Osteocyte (in vitro differentiated cells): ENCODE results near the gene APOBEC3A. TPM values are rescaled to one million over a fixed set of nuclear protein-coding genes. Genes with fewer than 3 reads are reported as not detected.
A peak's percentile ranks its signal among the peaks of the same experiment; 100 is the strongest.
"Not testable (repeated sequence)": the region's sequence is repeated elsewhere in the genome, so short reads cannot be mapped to it uniquely, and the experiment has no call there.

ENCODE experiments used
- DNase-seq: peaks from one replicate; pipeline ENCODE4 v3.0.0; 2021; ENCODE audit warnings: mixed read lengths; ENCODE audit not compliant: unreplicated experiment; ENCODE audit errors: extremely low spot score
- H3K27ac Mint-ChIP-seq: one replicate; pipeline ENCODE4 v1.8.0; 2021; ENCODE audit warnings: mild to moderate bottlenecking, mixed read lengths; ENCODE audit not compliant: unreplicated experiment
- H3K27me3 Mint-ChIP-seq: one replicate; pipeline ENCODE4 v1.8.0; 2021; ENCODE audit warnings: mixed read lengths; ENCODE audit not compliant: unreplicated experiment
- H3K36me3 Mint-ChIP-seq: one replicate; pipeline ENCODE4 v1.8.0; 2021; ENCODE audit warnings: mixed read lengths; ENCODE audit not compliant: unreplicated experiment
- H3K4me1 Mint-ChIP-seq: one replicate; pipeline ENCODE4 v1.8.0; 2021; ENCODE audit warnings: mixed read lengths; ENCODE audit not compliant: unreplicated experiment
- H3K4me3 Mint-ChIP-seq: one replicate; pipeline ENCODE4 v1.8.0; 2021; ENCODE audit warnings: mild to moderate bottlenecking, moderate library complexity, mixed read lengths; ENCODE audit not compliant: unreplicated experiment
- H3K9me3 Mint-ChIP-seq: one replicate; pipeline ENCODE4 v1.8.0; 2021; ENCODE audit warnings: mixed read lengths; ENCODE audit not compliant: unreplicated experiment
- CTCF ChIP-seq: fragments of 200-600 bp; sonication (generic); IDR thresholded peaks from 2 replicates; pipeline ENCODE4 v1.5.0; 2021; ENCODE audit warnings: antibody characterized with exemption, mild to moderate bottlenecking, moderate library complexity
- total RNA-seq: library from RNA; stranded (reverse); gene quantifications from 2 replicates; pipeline ENCODE4 v1.2.1, GENCODE V29; 2021

APOBEC3A gene
- total RNA-seq, 1 donor from 2014 or later, result not detected

DNA sequence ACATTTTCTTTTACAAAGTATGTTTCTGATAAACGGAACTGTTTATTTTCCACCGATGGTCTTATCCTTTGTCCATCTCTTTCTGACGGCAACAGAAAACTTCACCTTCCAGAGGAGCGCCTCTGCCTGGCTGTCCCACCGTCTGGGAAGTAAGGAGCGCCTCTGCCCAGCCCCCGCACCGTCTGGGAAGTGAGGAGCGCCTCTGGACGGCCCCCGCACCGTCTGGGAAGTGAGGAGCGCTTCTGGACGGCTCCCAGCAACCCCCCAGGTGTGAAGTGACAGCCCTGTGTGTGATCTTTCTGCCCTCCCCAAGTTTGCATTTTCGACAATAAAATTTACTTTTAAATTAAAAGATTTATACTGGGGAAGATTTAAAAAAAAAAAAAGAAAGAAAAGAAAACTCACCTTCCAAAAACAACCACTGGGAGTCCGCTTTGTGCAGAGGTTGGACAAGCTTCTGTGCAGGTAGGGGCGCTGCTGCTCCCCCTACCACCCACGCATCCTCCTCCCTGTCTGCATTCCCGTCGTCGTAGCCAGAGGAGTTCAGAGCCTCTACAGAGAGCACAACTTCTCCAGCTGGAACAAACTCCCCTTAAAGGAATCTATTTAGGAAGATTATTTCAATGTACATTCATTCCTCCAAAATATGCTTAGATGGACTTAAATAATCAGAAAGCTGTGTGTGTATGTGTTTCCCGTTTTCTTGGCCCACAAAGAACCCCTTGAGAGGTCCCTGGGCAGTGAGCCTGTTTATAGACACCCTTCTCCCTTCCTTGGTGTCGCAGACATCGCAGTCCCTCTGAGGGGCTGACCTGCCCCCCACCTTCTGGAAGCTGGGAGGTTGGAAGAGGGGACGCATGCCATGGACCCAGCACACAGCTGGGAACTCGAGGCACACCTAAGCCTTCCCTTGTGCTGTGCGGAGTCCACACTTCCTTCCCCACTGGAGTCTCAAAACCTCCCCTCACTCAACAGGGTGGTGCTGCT lies 23.9 kb downstream of the APOBEC3A start:
- Mint-ChIP-seq H3K9me3 (peaks cover 4% of the 10 kb centered on the region), H3K36me3 (no peaks in the 10 kb centered on the region), H3K4me3 (peak overlapping the region; percentile 80), H3K27ac (peak overlapping the region; percentile 71), H3K27me3 (peaks cover 4% of the 10 kb centered on the region), H3K4me1 (peaks cover 13% of the 10 kb centered on the region)
- TF ChIP-seq CTCF, result peak; percentile 29
- DNase-seq, result no peak

- peak within 1 kb of the TSS; percentile 71 for H3K27ac Mint-ChIP-seq
- H3K4me3 Mint-ChIP-seq, result peak within 1 kb of the TSS; percentile 80
- TF ChIP-seq CTCF, result no peak
Measured at GRCh38 chr22:38981992-38982927, 24.9 kb downstream of the APOBEC3A start, which contains the start of gene APOBEC3B. Gene APOBEC3B (plus strand): TSS chr22:38982347. CDS start chr22:38982454, 107 bp downstream.

DNA sequence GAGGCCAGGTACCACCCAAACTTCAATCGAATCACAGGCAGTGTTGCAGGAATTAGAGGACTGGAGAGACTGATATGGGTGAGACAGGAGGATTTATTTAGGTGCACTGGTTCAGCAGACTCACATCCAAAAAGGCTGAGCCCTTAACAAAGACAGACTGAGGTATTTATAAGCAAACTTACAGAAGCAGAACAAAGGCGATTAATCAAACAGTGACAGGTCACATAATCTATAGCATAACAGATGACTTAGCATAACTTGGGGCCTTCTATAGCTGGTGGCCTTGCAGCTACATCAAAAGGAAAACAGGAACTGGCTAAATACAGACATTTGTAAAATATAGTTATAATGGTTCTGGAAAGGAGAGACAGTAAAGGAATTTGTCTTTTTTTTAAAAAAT lies 26.8 kb downstream of the APOBEC3A start:
- DNase-seq, result no peak
- no peak overlapping the region for H3K4me3 Mint-ChIP-seq
- no peak for TF ChIP-seq CTCF

More at GRCh38 chr22:38981992-38982927, 24.9 kb downstream of the APOBEC3A start, which contains the start of gene APOBEC3B:
- peak; percentile 91 for DNase-seq
- peaks cover 4% of the 10 kb centered on the region for H3K27me3 Mint-ChIP-seq
- no peaks in the 10 kb centered on the region for H3K9me3 Mint-ChIP-seq
- no peaks in the 10 kb centered on the region for H3K36me3 Mint-ChIP-seq
- H3K4me1 Mint-ChIP-seq, result peaks cover 13% of the 10 kb centered on the region

GRCh38 chr22:38984784-38985757 lies 27.7 kb downstream of the APOBEC3A start:
- H3K27ac Mint-ChIP-seq, H3K36me3 Mint-ChIP-seq, H3K27me3 Mint-ChIP-seq, DNase-seq, H3K4me3 Mint-ChIP-seq, H3K9me3 Mint-ChIP-seq: not testable (repeated sequence)
- H3K4me1 Mint-ChIP-seq, result peaks cover 13% of the 10 kb centered on the region

More for the DNA sequence above, 26.8 kb downstream of the APOBEC3A start:
- no peaks in the 10 kb centered on the region for H3K27me3 Mint-ChIP-seq
- H3K4me1 Mint-ChIP-seq, result peaks cover 13% of the 10 kb centered on the region
- H3K9me3 Mint-ChIP-seq, result no peaks in the 10 kb centered on the region
- H3K27ac Mint-ChIP-seq, result no peak overlapping the region
- no peaks in the 10 kb centered on the region for H3K36me3 Mint-ChIP-seq
